Testis (tissue), 2 donors: ENCODE data around the gene EFEMP1.

Experiments used
- POLR2A ChIP-seq: fragments of 450-650 bp; IDR thresholded peaks from one replicate; pipeline ENCODE4 v1.6.1; 2017; ENCODE audit warnings: antibody characterized with exemption, mild to moderate bottlenecking, moderate library complexity
- TF ChIP-seq, protein P1 (sequence below), 3 experiments: fragments of 450-650 bp in 2 of 3; fragments of 200-600 bp in 1 of 3; sonication (generic) in 1 of 3; IDR thresholded peaks; one replicate each; pipeline ENCODE4 v1.5.1; 2016 to 2019; ENCODE audit warnings: antibody characterized with exemption in 3 of 3, mild to moderate bottlenecking in 2 of 3, moderate library complexity in 1 of 3

DNA sequence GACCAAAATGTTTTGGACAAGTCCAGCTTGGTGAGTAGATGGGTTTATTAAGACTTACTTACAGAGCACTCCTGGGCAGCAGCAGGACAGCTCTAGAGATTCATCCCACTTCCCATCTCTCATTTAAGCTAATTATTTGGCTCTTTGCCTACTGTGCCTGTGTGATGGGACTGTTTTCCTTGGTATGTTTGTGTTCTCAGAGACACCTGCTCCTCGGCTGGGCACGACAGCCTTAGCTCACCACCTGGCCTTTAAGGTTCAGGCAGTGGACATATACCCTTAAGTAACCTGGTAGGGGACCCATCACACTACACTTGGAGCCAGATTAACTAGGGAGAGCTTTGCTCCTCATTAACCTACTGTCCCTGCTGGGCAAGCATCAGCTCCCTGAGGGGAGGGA lies 41.7 kb upstream of the EFEMP1 start:
- no peak for TF ChIP-seq POLR2A
- TF ChIP-seq, protein P1, sequence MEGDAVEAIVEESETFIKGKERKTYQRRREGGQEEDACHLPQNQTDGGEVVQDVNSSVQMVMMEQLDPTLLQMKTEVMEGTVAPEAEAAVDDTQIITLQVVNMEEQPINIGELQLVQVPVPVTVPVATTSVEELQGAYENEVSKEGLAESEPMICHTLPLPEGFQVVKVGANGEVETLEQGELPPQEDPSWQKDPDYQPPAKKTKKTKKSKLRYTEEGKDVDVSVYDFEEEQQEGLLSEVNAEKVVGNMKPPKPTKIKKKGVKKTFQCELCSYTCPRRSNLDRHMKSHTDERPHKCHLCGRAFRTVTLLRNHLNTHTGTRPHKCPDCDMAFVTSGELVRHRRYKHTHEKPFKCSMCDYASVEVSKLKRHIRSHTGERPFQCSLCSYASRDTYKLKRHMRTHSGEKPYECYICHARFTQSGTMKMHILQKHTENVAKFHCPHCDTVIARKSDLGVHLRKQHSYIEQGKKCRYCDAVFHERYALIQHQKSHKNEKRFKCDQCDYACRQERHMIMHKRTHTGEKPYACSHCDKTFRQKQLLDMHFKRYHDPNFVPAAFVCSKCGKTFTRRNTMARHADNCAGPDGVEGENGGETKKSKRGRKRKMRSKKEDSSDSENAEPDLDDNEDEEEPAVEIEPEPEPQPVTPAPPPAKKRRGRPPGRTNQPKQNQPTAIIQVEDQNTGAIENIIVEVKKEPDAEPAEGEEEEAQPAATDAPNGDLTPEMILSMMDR (IDR thresholded peaks at IDR 0.05) = no peak
